Nephron (organoid): ENCODE data around the gene NEK2.
A peak's percentile ranks its signal among the peaks of the same experiment; 100 is the strongest.

ENCODE experiments used
- H3K27ac Mint-ChIP-seq, 3 experiments: 2 replicates each; pipeline ENCODE4 v1.8.0; 2020; ENCODE audit warnings: mixed read lengths in 3 of 3, mild to moderate bottlenecking in 2 of 3, moderate library complexity in 1 of 3
- H3K27me3 Mint-ChIP-seq: 2 replicates; pipeline ENCODE4 v1.8.0; 2021; ENCODE audit warnings: low read depth, mild to moderate bottlenecking, moderate library complexity, mixed read lengths
- H3K36me3 Mint-ChIP-seq: 2 replicates; pipeline ENCODE4 v1.8.0; 2020; ENCODE audit warnings: low read depth, mixed read lengths
- H3K4me1 Mint-ChIP-seq: 2 replicates; pipeline ENCODE4 v1.8.0; 2020; ENCODE audit warnings: mixed read lengths
- H3K4me3 Mint-ChIP-seq, 3 experiments: 2 replicates each; pipeline ENCODE4 v1.8.0; 2020; ENCODE audit warnings: mild to moderate bottlenecking in 3 of 3, mixed read lengths in 3 of 3, moderate library complexity in 2 of 3
- H3K9me3 Mint-ChIP-seq: 2 replicates; pipeline ENCODE4 v1.8.0; 2020; ENCODE audit warnings: mixed read lengths
- CTCF ChIP-seq, 3 experiments: fragments of 200-600 bp; sonication (generic); IDR thresholded peaks; one replicate each; pipeline ENCODE4 v1.5.0; 2021; ENCODE audit warnings: antibody characterized with exemption in 3 of 3; ENCODE audit not compliant: unreplicated experiment in 3 of 3

Gene NEK2

GRCh38 chr1:211616965-211617297, 58.5 kb downstream of the NEK2 start:
- Mint-ChIP-seq H3K36me3 (no peaks in the 10 kb centered on the region), H3K27me3 (no peaks in the 10 kb centered on the region), H3K27ac (peak overlapping the region in 2 of 3 experiments; percentile 85 to 88), H3K4me1 (peaks cover 32% of the 10 kb centered on the region), H3K4me3 (no peak overlapping the region), H3K9me3 (no peaks in the 10 kb centered on the region)
- TF ChIP-seq CTCF (IDR thresholded peaks at IDR 0.05; ENCODE audit: unreplicated experiment in 3 of 3) = no peak

DNA sequence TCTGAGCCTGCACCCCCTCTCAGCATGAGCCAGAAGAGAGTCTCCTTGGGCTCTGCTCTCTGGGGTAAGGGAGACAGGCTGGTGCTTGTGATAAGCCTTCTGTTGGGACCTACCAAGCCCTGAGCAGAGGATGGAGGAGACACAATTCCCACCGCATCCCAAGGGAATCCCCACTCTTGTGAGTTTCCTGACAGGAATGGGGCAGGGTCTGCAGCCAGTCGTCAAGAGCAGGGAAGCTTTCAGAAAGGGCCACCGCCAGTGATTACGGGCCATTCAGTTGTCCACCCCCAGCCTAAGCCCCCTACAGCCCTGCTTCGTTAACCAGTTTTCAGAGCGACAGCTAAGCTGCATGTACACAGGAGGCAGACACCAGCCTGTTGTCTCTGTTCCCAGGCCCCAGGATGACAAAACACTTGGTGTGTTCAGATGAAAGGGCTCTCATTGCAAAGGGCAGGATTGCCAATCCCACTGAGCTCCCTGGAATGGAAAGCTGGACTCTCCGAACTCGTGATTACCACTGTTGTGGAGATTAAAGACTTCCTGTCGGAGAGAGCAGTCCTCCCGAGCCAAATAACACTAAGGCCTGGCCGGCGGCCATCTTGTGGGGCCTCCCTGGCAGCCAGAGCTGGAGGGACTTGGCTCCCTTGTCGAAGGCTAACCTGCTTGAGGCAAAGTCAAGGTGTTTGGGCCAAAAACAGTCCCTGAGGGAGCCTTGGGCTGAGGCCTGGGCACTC, 59.0 kb downstream of the NEK2 start:
- H3K27ac Mint-ChIP-seq = peak overlapping the region in 2 of 3 experiments; percentile 85 to 88
- H3K36me3 Mint-ChIP-seq = no peaks in the 10 kb centered on the region
- no peak overlapping the region for H3K4me3 Mint-ChIP-seq
- no peak for TF ChIP-seq CTCF (IDR thresholded peaks at IDR 0.05; ENCODE audit: unreplicated experiment in 3 of 3)
- H3K9me3 Mint-ChIP-seq = no peaks in the 10 kb centered on the region
- peaks cover 37% of the 10 kb centered on the region for H3K4me1 Mint-ChIP-seq
- no peaks in the 10 kb centered on the region for H3K27me3 Mint-ChIP-seq

DNA sequence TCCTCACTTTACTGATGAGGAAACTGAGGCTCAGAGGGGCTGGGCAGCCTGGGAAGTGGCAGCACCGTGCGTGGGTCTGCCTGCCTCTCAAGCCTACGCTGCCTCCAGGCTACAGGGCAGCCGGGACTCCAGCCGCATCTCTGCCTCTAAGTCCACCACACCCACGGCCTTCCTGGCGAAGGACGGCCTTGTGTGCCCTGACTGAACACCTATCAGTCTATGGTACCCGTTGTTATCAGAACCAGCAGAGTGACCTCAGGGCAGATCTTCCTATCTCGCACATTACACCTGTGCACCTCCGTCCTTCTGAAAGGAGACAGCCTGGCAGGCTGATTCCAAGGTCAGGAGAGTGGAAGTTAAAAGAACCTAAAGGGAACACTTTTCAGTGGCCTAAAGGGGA, 60.8 kb downstream of the NEK2 start:
- no peaks in the 10 kb centered on the region for H3K9me3 Mint-ChIP-seq
- no peaks in the 10 kb centered on the region for H3K27me3 Mint-ChIP-seq
- peaks cover 48% of the 10 kb centered on the region for H3K4me1 Mint-ChIP-seq
- no peak overlapping the region for H3K27ac Mint-ChIP-seq
- no peak for TF ChIP-seq CTCF (IDR thresholded peaks at IDR 0.05; ENCODE audit: unreplicated experiment in 3 of 3)
- no peak overlapping the region for H3K4me3 Mint-ChIP-seq
- no peaks in the 10 kb centered on the region for H3K36me3 Mint-ChIP-seq

DNA sequence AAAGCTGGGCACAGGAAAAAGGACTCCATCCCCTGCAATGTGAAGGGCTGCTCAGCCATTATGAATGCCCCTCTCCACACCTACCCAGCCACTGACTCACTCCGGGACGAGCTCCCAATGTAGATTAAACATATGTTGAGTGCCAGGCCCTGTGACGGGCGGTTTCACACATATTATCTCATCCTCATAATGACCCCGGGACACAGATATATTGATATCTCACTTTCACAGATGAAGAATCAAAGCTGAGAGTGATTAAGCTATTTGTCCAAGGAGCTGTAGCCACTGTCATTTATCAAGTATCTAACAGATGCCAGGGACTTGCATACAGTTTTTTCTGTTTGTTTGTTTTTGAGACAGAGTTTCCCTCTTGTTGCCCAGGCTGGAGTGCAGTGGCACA, 61.5 kb downstream of the NEK2 start:
- Mint-ChIP-seq H3K27me3 (no peaks in the 10 kb centered on the region), H3K4me3 (no peak overlapping the region), H3K4me1 (peaks cover 54% of the 10 kb centered on the region), H3K27ac (peak overlapping the region in 1 of 3 experiments; percentile 51), H3K36me3 (no peaks in the 10 kb centered on the region), H3K9me3 (no peaks in the 10 kb centered on the region)
- TF ChIP-seq CTCF (IDR thresholded peaks at IDR 0.05; ENCODE audit: unreplicated experiment in 3 of 3) = no peak

DNA sequence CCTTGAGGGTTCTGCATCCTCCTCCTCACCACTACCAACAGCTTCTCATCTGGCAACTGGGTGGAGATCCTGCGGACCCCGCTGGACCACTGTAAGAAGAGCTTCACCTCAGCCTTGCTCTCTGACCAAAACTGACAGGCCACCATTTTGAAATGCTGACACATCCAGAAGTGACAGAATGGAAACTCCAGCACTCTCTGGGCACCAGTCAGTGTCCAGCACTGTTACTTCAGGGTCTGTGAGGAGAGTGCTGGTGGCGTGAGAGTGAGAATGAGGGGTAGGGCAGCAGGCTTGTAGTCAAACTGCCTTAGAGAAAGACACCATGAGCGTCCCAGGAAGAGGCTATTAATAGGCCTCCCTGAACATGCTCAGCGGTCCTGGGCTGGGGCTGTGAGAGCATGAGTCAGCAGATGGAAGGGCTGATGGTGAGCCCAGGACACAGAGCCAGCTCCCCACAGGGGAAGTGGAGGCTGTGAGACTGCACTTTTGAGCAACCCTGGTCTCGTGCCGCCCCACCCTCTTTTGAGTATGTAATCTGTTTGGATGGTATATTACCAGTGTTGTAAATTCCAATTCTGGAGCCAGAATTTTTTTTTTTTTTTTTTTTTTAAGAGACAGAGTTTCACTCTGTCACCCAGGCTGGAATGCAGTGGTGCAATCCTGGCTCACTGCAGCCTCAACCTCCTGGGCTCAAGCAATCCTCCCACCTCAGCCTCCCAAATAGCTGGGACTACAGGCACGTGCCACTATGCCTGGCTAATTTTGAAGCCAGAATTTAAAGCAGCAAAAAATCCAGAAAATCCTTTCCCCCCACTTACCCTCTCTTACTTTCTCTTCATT, 62.1 kb downstream of the NEK2 start:
- Mint-ChIP-seq H3K4me1 (peaks cover 54% of the 10 kb centered on the region), H3K4me3 (no peak overlapping the region), H3K9me3 (no peaks in the 10 kb centered on the region), H3K27me3 (no peaks in the 10 kb centered on the region), H3K27ac (peak overlapping the region in 2 of 3 experiments; percentile 51 to 59), H3K36me3 (no peaks in the 10 kb centered on the region)
- TF ChIP-seq CTCF (IDR thresholded peaks at IDR 0.05; ENCODE audit: unreplicated experiment in 3 of 3) = no peak
